PFSK-1 (cell line): ENCODE results near the gene KLHL2.

Source experiments
- FOXP2 ChIP-seq: optimal IDR thresholded peaks from 2 replicates; pipeline ENCODE3; 2011; ENCODE audit warnings: borderline replicate concordance, control low read depth, inconsistent platforms; ENCODE audit not compliant: insufficient read depth; ENCODE audit errors: extremely low read length, extremely low read depth
- POLR2AphosphoS5 ChIP-seq: IDR thresholded peaks from 2 replicates; pipeline ENCODE4 v1.6.1; 2012; ENCODE audit warnings: low read depth, mild to moderate bottlenecking, control low read depth, low read length, moderate library complexity
- REST ChIP-seq, 2 experiments: IDR thresholded peaks; 2 replicates each; pipeline versions ENCODE4 v1.6.1 to v1.8.0; 2011 to 2012; ENCODE audit warnings: low read depth in 2 of 2, low read length in 2 of 2, control low read depth in 1 of 2, inconsistent platforms in 1 of 2, mild to moderate bottlenecking in 1 of 2, moderate library complexity in 1 of 2; ENCODE audit not compliant: insufficient read depth in 1 of 2
- TAF1 ChIP-seq: IDR thresholded peaks from 2 replicates; pipeline ENCODE4 v1.6.1; 2012; ENCODE audit warnings: low read length, control low read depth, borderline replicate concordance; ENCODE audit not compliant: insufficient read depth

DNA sequence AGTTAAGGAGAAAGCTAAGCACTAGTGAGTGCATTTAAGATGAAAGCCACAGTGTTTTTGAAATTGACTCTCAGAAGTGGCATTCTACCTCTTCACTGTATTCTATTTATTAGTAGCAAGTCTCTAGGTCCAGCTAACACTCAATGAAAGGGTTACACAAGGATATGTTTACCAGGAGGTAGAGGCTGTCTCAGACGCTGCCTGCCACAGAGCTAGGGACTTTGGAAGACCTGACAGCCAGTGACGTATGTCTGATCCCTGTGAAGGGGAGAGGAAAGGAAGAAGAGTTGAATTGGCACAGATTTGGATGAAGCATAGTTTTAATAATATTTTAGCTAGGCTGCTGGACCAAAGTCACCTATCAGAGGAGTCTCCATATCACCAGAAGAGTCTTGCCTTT lies 36.5 kb upstream of the KLHL2 start:
- TF ChIP-seq REST (IDR thresholded peaks at IDR 0.05; ENCODE audit: insufficient read depth in 1 of 2, low read depth in 2 of 2, low read length in 2 of 2) (no peak), POLR2AphosphoS5 (no peak), FOXP2 (no peak), TAF1 (no peak)
